ENCODE measurements around the gene IMMP2L. TPM values are rescaled to one million over a fixed set of nuclear protein-coding genes. Genes with fewer than 3 reads are reported as not detected.

The IMMP2L gene
- total RNA-seq, 4 donors from 2014 or later: 23.8 to 30.0 (median 27.7) TPM

- no peaks in the 10 kb centered on the region for H3K36me3 ChIP-seq
- H3K4me3 ChIP-seq (replicated peaks in 1 of 3): no peak overlapping the region
- intact Hi-C loops (cut with DNase I): no loop called here
- H3K27ac ChIP-seq: no peak overlapping the region
- H3K9me3 ChIP-seq: no peaks in the 10 kb centered on the region
- no peak for TF ChIP-seq POLR2A (IDR thresholded peaks at IDR 0.05)
- TF ChIP-seq, protein P1, sequence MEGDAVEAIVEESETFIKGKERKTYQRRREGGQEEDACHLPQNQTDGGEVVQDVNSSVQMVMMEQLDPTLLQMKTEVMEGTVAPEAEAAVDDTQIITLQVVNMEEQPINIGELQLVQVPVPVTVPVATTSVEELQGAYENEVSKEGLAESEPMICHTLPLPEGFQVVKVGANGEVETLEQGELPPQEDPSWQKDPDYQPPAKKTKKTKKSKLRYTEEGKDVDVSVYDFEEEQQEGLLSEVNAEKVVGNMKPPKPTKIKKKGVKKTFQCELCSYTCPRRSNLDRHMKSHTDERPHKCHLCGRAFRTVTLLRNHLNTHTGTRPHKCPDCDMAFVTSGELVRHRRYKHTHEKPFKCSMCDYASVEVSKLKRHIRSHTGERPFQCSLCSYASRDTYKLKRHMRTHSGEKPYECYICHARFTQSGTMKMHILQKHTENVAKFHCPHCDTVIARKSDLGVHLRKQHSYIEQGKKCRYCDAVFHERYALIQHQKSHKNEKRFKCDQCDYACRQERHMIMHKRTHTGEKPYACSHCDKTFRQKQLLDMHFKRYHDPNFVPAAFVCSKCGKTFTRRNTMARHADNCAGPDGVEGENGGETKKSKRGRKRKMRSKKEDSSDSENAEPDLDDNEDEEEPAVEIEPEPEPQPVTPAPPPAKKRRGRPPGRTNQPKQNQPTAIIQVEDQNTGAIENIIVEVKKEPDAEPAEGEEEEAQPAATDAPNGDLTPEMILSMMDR (IDR thresholded peaks at IDR 0.05): no peak
- WGBS, 2 donors: 89 to 95% methylated on average over 1 of the region's 1 CpG
- peaks cover 0 to 4% of the 10 kb centered on the region in 2 donors for H3K4me1 ChIP-seq
- H3K27me3 ChIP-seq: no peaks in the 10 kb centered on the region
- DNase-seq: no peak
Observed at GRCh38 chr7:111528331-111528730, 34.0 kb downstream of the IMMP2L start.

DNA sequence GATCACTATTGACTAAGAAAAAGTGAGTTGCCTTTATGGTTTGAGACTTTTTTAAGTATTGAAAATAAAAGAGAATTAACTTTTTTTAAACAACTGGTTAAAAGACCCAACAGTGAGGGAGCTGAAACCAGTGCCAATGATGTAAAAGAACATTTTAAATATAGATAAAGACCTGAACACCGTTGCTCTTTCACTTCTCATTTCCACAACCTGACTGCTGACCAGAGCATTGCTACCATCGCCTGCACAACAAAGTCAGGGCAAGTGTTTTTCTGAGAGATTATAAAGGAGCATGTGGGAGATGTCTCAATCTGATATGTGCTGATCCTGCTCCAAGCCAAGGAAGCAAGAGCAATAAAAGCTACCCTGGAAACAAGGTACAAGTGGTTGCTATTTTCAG lies 34.7 kb downstream of the IMMP2L start:
- Histone ChIP-seq H3K4me1 (peaks cover 0 to 4% of the 10 kb centered on the region in 2 donors), H3K36me3 (no peaks in the 10 kb centered on the region), H3K27ac (no peak overlapping the region), H3K27me3 (no peaks in the 10 kb centered on the region), H3K4me3 (replicated peaks in 1 of 3) (no peak overlapping the region), H3K9me3 (no peaks in the 10 kb centered on the region)
- TF ChIP-seq POLR2A (IDR thresholded peaks at IDR 0.05): no peak
- TF ChIP-seq, protein P1 (IDR thresholded peaks at IDR 0.05): no peak
- 57 to 64% methylated on average over 2 of the region's 2 CpGs for WGBS, 2 donors
- DNase-seq: no peak
- intact Hi-C loops (cut with DNase I): no loop called here

DNA sequence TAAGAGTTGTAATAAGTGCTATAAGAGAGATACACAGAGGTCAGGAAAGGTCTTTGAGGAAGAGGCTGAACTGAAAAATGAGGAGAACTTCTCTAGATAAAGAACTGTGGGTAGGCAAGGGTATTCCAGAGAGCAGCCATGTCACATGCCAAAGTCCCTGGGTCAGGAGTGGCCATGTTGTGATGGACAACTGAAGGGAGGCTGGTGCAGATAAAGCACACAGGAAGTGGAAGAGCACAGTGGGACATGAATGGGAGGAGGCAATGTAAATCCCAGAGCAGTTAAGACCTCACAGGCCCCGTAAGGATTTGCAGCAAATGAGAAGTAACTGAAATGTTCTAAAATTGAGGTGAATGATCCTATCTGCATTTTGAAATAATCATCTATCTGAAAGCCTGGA lies 37.2 kb downstream of the IMMP2L start:
- no peaks in the 10 kb centered on the region for H3K36me3 ChIP-seq
- TF ChIP-seq, protein P1 (IDR thresholded peaks at IDR 0.05): no peak
- no peak for TF ChIP-seq POLR2A (IDR thresholded peaks at IDR 0.05)
- no peak overlapping the region for H3K27ac ChIP-seq
- intact Hi-C loops (cut with DNase I): no loop called here
- no peaks in the 10 kb centered on the region for H3K4me1 ChIP-seq
- H3K4me3 ChIP-seq (replicated peaks in 1 of 3): no peak overlapping the region
- 91 to 97% methylated on average over 1 of the region's 1 CpG for WGBS, 2 donors
- no peak for DNase-seq
- H3K9me3 ChIP-seq: no peaks in the 10 kb centered on the region
- no peaks in the 10 kb centered on the region for H3K27me3 ChIP-seq

DNA sequence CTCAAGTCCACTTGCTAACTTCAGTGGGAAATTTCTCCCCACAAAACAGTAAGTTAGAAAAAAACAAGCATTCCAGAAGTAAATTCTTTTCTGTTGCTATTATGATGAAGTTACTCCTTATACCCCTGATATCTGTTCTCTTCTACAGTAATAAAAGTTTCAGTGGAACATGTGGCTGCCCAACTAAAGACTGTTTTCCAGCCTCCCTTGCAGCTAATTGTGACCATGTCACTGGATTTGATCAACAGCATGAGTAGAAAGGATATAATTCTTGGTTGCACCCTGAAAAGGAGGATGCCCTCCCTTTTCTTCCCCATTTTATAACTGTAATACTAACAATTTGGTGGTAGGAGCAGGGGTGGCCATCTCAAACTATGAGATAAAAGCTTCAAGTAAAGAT lies 40.6 kb downstream of the IMMP2L start:
- intact Hi-C loops (cut with DNase I): no loop called here
- H3K4me1 ChIP-seq: no peaks in the 10 kb centered on the region
- no peak overlapping the region for H3K4me3 ChIP-seq (replicated peaks in 1 of 3)
- DNase-seq: no peak
- H3K27ac ChIP-seq: no peak overlapping the region
- TF ChIP-seq, protein P1 (IDR thresholded peaks at IDR 0.05): no peak
- no peak for TF ChIP-seq POLR2A (IDR thresholded peaks at IDR 0.05)
- no peaks in the 10 kb centered on the region for H3K27me3 ChIP-seq
- H3K36me3 ChIP-seq: no peaks in the 10 kb centered on the region
- H3K9me3 ChIP-seq: no peaks in the 10 kb centered on the region

GRCh38 chr7:111518264-111518663 lies 44.0 kb downstream of the IMMP2L start:
- WGBS, 2 donors: 88 to 89% methylated on average over 2 of the region's 2 CpGs
- Histone ChIP-seq H3K9me3 (no peaks in the 10 kb centered on the region), H3K4me3 (replicated peaks in 1 of 3) (no peak overlapping the region), H3K27me3 (no peaks in the 10 kb centered on the region), H3K36me3 (no peaks in the 10 kb centered on the region), H3K4me1 (no peaks in the 10 kb centered on the region), H3K27ac (no peak overlapping the region)
- intact Hi-C loops (cut with DNase I): no loop called here
- no peak for DNase-seq
- no peak for TF ChIP-seq POLR2A (IDR thresholded peaks at IDR 0.05)
- TF ChIP-seq, protein P1 (IDR thresholded peaks at IDR 0.05): no peak

Data from thyroid gland (tissue), 4 donors.